T-helper 22 cell (primary cell): Measurements from ENCODE around the gene CERS5.
"Not testable (repeated sequence)": the region's sequence is repeated elsewhere in the genome, so short reads cannot be mapped to it uniquely, and the experiment has no call there.

ENCODE experiments used
- DNase-seq: peaks from one replicate; pipeline ENCODE4 v3.0.0-alpha.2; 2020; ENCODE audit warnings: low read depth

CERS5 gene

GRCh38 chr12:50187084-50187900, 20.1 kb upstream of the CERS5 start:
- no peak for DNase-seq

DNA sequence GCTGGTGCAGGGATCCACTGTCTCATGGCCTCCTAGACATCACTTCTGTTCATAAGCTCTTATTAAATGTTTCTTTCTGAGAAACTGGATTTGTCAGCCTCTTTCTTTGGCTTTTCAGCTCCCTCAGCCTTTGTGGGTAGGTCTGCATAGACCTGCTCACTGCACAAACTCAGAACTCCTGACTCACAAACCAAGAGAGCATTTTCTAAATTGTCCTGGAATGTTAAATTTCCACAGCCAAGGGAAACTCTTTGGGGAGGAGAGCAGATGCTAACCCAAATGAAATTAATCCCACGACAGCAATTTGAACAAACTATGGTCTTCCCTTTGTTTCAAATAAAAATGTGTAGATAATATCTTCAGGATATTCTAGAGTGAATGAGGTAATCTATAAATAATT, 19.5 kb upstream of the CERS5 start:
- no peak for DNase-seq

GRCh38 chr12:50185970-50186663, 18.9 kb upstream of the CERS5 start:
- DNase-seq, result no peak

- no peak for DNase-seq
These were observed 18.2 kb upstream of the CERS5 start for GRCh38 chr12:50185301-50185895.

GRCh38 chr12:50184261-50184660, 17.1 kb upstream of the CERS5 start:
- DNase-seq, result no peak

DNA sequence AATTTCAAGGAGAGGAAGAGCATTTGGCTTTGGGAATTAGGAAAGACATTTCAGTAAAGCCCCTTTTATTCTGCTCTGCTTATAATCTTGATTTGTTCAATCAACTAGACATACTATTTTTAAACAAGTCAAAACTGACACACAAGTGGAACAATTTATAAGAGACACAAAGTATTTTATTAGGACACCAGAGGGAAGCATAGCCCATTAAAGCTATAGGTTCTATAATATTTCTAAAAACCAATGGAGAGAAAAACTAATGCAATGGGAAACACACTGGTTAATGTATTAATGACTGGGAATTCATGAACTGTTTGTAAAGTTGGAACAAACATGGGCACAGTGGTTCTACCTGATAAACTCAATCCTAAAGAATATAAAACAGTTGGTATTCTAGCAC, 15.3 kb upstream of the CERS5 start:
- no peak for DNase-seq

- DNase-seq, result no peak
These were observed 14.5 kb upstream of the CERS5 start for GRCh38 chr12:50181691-50182090.

DNA sequence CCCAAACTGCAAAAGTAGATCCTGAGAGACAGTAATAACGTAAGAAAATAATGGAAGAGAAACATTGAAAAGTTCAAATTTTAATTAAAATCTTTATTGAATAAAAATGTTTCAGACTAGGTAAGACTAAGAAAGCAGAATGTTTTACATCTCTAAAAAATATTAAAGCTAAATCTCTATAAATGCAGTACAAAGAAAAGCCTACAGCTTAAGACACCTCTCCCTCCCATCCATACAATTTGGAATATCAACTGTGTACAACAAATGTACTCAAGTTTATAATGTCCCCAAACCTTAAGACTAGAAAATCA, 8.5 kb upstream of the CERS5 start:
- DNase-seq, result no peak

DNA sequence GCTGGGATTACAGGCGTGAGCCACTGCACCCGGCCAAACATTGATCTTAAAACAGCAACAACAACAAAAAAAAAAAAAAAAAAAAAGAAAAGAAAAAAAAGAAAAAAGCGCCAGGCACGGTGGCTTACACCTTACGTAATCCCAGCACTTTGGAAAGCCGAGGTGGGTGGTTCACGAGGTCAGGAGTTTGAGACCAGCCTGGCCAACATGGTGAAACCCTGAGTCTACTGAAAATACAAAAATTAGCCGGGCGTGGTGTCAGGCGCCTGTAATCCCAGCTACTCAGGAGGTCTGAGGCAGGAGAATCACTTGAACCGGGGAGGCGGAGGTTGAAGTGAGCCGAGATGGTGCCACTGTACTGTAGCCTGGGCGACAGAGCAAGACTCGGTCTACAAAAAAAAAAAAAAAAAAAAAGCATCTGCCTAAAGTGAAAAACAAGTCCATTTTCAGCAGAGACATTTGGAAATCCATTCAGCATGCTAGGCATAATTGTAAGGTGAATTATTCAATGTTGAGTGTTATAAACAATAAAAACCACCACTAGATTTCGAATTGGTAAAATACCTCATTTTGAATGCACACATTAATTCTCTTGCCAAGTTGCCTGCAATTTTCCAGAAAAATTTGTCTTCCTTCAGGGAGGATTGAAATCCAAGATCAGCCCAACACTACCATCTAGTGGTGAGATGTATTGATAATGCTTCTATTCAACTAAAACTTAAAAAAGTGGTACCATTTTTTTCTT, 8.0 kb upstream of the CERS5 start:
- DNase-seq, result no peak

DNA sequence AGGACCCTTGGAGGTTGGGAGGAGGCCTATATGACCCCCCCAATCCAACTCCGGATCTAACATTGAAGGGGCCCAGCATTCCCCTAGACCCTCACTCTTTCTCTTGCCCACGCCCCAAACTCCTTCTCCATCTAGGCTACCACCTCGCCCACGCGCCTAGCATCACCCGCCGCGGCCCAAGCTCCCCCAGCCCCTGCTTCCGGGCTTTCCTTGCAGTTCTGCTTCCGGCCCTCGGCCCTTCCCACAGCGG, 445 bp downstream of the CERS5 start:
- no peak for DNase-seq

- DNase-seq, result no peak
These were observed 2.2 kb downstream of the CERS5 start for GRCh38 chr12:50164963-50165362.

DNA sequence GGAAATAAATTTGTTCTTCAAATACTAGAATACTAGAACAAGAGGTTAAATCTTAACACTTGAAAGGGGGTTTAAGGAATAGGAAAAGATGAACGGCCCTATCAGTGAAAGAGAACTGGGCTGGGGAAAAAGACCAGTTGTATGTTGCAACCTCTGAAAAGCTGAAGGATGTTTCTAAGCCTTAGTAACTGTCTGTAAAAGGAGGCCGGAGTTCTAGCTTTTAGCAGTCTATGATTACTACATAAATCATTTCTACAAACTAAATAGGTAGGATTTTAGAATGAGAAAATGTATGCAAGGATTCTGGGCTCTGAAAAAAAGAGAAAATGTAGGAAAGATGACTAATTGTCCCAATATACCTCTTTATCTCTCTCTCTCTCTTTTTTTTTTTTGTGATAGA, 4.9 kb downstream of the CERS5 start:
- DNase-seq, result no peak

- DNase-seq, result no peak
These were observed 6.5 kb downstream of the CERS5 start for GRCh38 chr12:50160643-50161042.

- DNase-seq, result no peak
These were observed 9.9 kb downstream of the CERS5 start for GRCh38 chr12:50157259-50157658.

DNA sequence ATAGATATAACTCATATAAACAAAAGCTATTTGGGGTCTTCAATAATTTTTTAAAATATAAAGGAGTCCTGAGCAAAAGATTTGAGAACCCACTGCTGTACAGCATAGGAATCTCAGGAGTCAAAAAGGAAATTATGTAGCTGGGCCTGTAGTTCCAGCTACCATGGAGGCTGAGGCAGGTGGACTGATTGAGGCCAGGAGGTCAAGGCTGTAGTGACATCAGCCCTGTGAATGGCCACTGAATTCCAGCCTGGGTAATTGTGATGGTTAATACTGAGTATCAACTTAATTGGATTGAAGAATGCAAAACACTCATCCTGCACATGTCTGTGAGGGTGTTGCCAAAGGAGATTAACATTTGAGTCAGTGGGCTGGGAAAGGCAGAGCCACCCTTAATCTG, 10.5 kb downstream of the CERS5 start:
- no peak for DNase-seq

GRCh38 chr12:50154947-50155346, 12.2 kb downstream of the CERS5 start:
- DNase-seq, result not testable (repeated sequence)

DNA sequence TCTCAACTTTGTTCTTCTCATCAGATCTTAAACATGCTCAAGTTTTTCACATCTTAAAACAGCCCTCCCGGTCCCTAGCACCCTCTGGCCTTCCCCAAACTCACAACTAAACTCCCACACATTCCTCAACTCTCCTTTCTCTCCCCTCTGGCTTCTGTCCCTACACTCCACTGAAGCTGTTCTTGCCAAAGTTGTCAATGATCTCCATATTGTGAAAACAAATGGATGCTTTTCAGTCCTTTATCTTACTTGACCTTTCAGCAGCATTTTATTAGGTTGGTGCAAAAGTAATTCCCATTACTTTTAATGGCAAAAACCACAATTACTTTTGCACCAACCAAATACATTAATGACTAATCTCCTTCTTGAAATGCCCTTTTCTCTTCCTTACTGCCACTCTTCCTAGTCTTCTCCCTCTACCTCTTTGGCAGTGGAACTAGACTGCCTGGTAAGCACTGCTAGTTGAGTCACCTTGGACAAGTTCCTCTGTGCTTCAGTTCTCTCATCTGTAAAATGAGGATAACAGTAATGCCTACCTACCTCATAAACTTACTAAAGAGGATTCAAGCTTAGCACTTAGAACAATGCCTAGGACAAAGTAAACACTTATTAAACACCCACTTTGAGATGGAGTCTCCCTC, 16.0 kb downstream of the CERS5 start:
- no peak for DNase-seq

DNA sequence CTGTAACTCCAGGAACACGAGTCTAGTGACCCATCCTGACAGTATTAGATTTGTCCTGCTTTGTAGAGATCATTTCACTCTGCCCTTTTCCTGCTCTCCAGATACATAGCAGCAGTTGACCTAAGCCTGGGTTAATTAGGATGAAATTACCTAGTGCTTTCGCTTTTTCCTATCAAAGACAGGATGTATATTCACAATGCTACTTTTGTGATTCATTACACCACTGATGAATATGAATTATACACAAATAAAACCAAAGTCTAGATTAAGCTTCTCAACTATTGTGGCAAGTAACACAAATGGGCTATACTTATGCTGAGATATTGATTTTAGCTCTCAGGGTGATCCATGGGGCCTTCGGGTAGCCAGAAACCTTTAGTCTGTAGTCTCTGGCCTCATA, 17.9 kb downstream of the CERS5 start:
- no peak for DNase-seq

- DNase-seq, result not testable (repeated sequence)
These were observed 19.2 kb downstream of the CERS5 start for GRCh38 chr12:50148011-50148410.

DNA sequence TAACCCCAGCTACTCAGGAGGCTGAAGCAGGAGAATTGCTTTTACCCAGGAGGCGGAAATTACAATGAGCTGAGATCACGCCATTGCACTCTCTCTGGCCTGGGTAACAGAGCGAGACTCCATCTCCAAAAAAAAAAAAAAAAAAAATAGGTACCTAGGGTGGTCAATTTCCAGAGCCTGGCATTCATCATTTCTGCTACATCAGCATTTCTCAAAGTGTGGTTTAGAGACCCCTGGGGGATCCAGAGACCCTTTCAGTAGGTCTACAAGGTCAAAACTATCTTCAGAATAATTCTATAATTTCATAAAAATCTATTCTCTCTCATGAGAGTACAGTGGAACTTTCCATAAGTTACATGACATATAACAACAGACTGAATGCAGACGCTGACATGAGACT, 19.9 kb downstream of the CERS5 start:
- DNase-seq, result no peak

DNA sequence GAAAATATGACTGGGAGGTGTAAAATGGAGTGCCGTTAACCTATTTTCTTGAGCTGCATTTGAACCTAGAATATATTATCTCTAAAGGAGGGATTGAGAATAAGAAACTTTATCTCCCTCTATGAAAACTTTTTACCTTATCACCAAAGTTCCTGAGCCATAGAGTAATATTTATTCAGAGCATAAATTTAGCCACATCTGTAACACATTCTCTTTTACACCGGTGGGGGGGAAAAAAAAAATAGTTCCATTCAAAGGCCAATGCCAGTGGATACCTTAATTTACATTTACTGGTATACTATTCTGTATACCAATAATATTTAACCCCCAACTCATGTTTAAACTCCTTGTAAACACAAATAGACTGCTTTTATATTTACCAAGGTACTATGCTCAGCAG, 21.7 kb downstream of the CERS5 start:
- DNase-seq, result no peak

DNA sequence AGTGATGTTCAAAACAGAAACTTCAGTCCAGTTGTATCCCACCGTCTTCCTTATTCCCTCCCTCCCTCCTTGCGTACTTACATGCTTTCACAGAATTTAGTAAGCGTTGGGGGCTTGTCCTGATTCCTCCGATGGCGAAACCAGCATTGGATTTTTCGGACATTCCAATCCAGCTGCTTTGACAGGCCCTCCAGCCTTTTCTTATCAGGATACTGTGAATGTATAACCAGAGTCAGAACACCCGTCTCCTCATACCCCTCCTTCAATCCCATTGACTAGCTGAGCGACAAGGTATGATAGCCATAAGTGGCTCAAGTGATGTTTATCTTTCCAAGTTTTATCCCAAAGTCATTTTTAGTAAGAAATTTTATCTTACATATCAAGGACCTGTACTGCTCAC, 24.2 kb downstream of the CERS5 start:
- no peak for DNase-seq
